Panc1 (cell line): ENCODE data around the gene SPINK4. TPM values are rescaled to one million over a fixed set of nuclear protein-coding genes. Genes with fewer than 3 reads are reported as not detected.
A peak's percentile ranks its signal among the peaks of the same experiment; 100 is the strongest.

Experiments used
- ATAC-seq: fragments of 200-7000 bp; cut with Tn5 transposase; 2 replicates; pipeline ENCODE4 v1.9.1; 2020; ENCODE audit warnings: mild to moderate bottlenecking, moderate library complexity
- BruUV-seq: library from RNA; stranded (reverse); fragments of 400-500 nt; replicated peaks from 2 replicates; lab custom pipeline; 2021; lab: Mats Ljungman, UMichigan
- CTCF ChIA-PET: fragments of 300-600 bp; sonication (Branson Sonifier 250); formaldehyde crosslinking; loops from one replicate; lab custom pipeline; 2022; ENCODE audit warnings: antibody characterized with exemption; lab: Charles Lee
- POLR2A ChIA-PET: fragments of 300-600 bp; sonication (Branson Sonifier 250); formaldehyde crosslinking; loops from one replicate; lab custom pipeline; 2022; ENCODE audit warnings: antibody characterized with exemption; lab: Charles Lee
- DNase-seq: peaks from one replicate; pipeline ENCODE4 v3.0.0-alpha.2; 2010; ENCODE audit warnings: low read depth, low spot score
- H3K27ac ChIP-seq: 2 replicates; pipeline ENCODE4 v1.5.1; 2011; ENCODE audit warnings: mild to moderate bottlenecking, low read length, inconsistent platforms
- H3K27me3 ChIP-seq: fragments of 200-500 bp; sonication (Bioruptor generic); 2 replicates; pipeline ENCODE4 v1.6.0; 2014; ENCODE audit warnings: low read length, inconsistent platforms; ENCODE audit not compliant: control insufficient read depth, insufficient read depth
- H3K36me3 ChIP-seq: fragments of 200-500 bp; sonication (Bioruptor generic); 2 replicates; pipeline ENCODE4 v1.5.1; 2014; ENCODE audit warnings: inconsistent platforms, mild to moderate bottlenecking, low read length, moderate library complexity; ENCODE audit not compliant: control insufficient read depth, insufficient read depth
- H3K4me1 ChIP-seq: 2 replicates; pipeline ENCODE4 v1.5.1; 2011; ENCODE audit warnings: inconsistent platforms, mild to moderate bottlenecking, low read length, moderate library complexity; ENCODE audit not compliant: control insufficient read depth, insufficient read depth
- H3K4me3 ChIP-seq, 2 experiments: 2 replicates each; pipeline ENCODE4 v1.5.1; 2011 to 2012; ENCODE audit warnings: low read depth in 2 of 2, low read length in 2 of 2, mild to moderate bottlenecking in 2 of 2, inconsistent platforms in 1 of 2, moderate library complexity in 1 of 2
- H3K9me3 ChIP-seq: fragments of 200-500 bp; sonication (Bioruptor generic); 2 replicates; pipeline ENCODE4 v1.5.1; 2014; ENCODE audit warnings: low read depth, mild to moderate bottlenecking, inconsistent platforms, low read length, moderate library complexity; ENCODE audit not compliant: control insufficient read depth, insufficient read depth
- CTCF ChIP-seq: fragments of 450-650 bp; IDR thresholded peaks from 2 replicates; pipeline ENCODE4 v1.5.1; 2017; ENCODE audit warnings: mild to moderate bottlenecking
- POLR2AphosphoS5 ChIP-seq: IDR thresholded peaks from 2 replicates; pipeline ENCODE4 v1.6.1; 2012; ENCODE audit warnings: mild to moderate bottlenecking, low read depth, low read length, moderate library complexity
- REST ChIP-seq, 2 experiments: IDR thresholded peaks; 2 replicates each; pipeline ENCODE4 v1.6.1; 2011 to 2012; ENCODE audit warnings: low read depth in 2 of 2, control low read depth in 1 of 2, low read length in 1 of 2, mild to moderate bottlenecking in 1 of 2, moderate library complexity in 1 of 2; ENCODE audit not compliant: insufficient read depth in 1 of 2
- SIN3A ChIP-seq: IDR thresholded peaks from 2 replicates; pipeline ENCODE4 v1.6.1; 2012; ENCODE audit warnings: low read depth, mild to moderate bottlenecking, low read length, moderate library complexity, borderline replicate concordance; ENCODE audit not compliant: insufficient read depth
- TCF7L2 ChIP-seq: IDR thresholded peaks from 2 replicates; pipeline ENCODE4 v1.6.1; 2011; ENCODE audit warnings: mild to moderate bottlenecking, low read depth, low read length, inconsistent platforms
- in situ Hi-C: cut with HindIII; loops from 2 replicates; pipeline ENCODE4 v1.10.0; 2016; ENCODE audit warnings: low sequenced_read_pairs, low pct_unique_long_range_greater_than_20kb
- intact Hi-C: fragments of 100-400 bp; cut with micrococcal nuclease; formaldehyde crosslinking; loops from one replicate; pipeline ENCODE4 v1.10.0; 2022; ENCODE audit not compliant: unreplicated experiment
- total RNA-seq: library from RNA; stranded (reverse); gene quantifications from one replicate; pipeline ENCODE4 v1.2.1, GENCODE V29; 2021; ENCODE audit not compliant: unreplicated experiment

The SPINK4 gene
- total RNA-seq, 1 experiment from 2014 or later, result not detected

- H3K27me3 ChIP-seq, result 0 out of 2 replicates have a peak, but pooled peaks cover 2% of the 10 kb centered on the region
- H3K36me3 ChIP-seq, result no peaks in the 10 kb centered on the region
- DNase-seq (peak; percentile 54), ATAC-seq (no peak)
- no TSS peak for BruUV-seq
- TF ChIP-seq REST (IDR thresholded peaks at IDR 0.05; ENCODE audit: insufficient read depth in 1 of 2, low read depth in 2 of 2, low read length in 1 of 2), result no peak
- TF ChIP-seq POLR2AphosphoS5, result no peak
- no peak for TF ChIP-seq CTCF
- TF ChIP-seq TCF7L2, result no peak
- TF ChIP-seq SIN3A, result no peak
- H3K9me3 ChIP-seq, result no peaks in the 10 kb centered on the region
- POLR2A ChIA-PET, result interaction anchor here (0.7 kb wide), 1 partner anchor 751 kb away, joined by 4 read pairs; no protein-coding TSS in a partner anchor
- no peaks in the 10 kb centered on the region for H3K4me1 ChIP-seq
- H3K4me3 ChIP-seq, result no peak overlapping the region
- CTCF ChIA-PET, result no interaction called here
- in situ Hi-C loops, result no loop called here
- intact Hi-C loops, result no loop called here
- no peak overlapping the region for H3K27ac ChIP-seq
Measured at GRCh38 chr9:33233626-33234342, 6.2 kb upstream of the SPINK4 start.

- BruUV-seq, result no TSS peak
- H3K4me1 ChIP-seq, result no peaks in the 10 kb centered on the region
- CTCF ChIA-PET, result no interaction called here
- no peak overlapping the region for H3K27ac ChIP-seq
- no peaks in the 10 kb centered on the region for H3K36me3 ChIP-seq
- intact Hi-C loops, result no loop called here
- H3K27me3 ChIP-seq, result 0 out of 2 replicates have a peak, but pooled peaks cover 2% of the 10 kb centered on the region
- POLR2A ChIA-PET, result no interaction called here
- no peak overlapping the region for H3K4me3 ChIP-seq
- DNase-seq, result no peak
- TF ChIP-seq REST (IDR thresholded peaks at IDR 0.05; ENCODE audit: insufficient read depth in 1 of 2, low read depth in 2 of 2, low read length in 1 of 2), result no peak
- in situ Hi-C loops, result no loop called here
- no peaks in the 10 kb centered on the region for H3K9me3 ChIP-seq
- ATAC-seq, result no peak
Measured at GRCh38 chr9:33234511-33235467, 5.2 kb upstream of the SPINK4 start.
